HG02981 (cell line): ENCODE results near the gene PPFIA2.
"Not testable (repeated sequence)": the region's sequence is repeated elsewhere in the genome, so short reads cannot be mapped to it uniquely, and the experiment has no call there.

Experiments
- ATAC-seq: cut with Tn5 transposase; IDR thresholded peaks from one replicate; pipeline ENCODE4 v1.9.1; 2021; ENCODE audit warnings: mild to moderate bottlenecking, moderate library complexity; ENCODE audit not compliant: unreplicated experiment

PPFIA2 gene

DNA sequence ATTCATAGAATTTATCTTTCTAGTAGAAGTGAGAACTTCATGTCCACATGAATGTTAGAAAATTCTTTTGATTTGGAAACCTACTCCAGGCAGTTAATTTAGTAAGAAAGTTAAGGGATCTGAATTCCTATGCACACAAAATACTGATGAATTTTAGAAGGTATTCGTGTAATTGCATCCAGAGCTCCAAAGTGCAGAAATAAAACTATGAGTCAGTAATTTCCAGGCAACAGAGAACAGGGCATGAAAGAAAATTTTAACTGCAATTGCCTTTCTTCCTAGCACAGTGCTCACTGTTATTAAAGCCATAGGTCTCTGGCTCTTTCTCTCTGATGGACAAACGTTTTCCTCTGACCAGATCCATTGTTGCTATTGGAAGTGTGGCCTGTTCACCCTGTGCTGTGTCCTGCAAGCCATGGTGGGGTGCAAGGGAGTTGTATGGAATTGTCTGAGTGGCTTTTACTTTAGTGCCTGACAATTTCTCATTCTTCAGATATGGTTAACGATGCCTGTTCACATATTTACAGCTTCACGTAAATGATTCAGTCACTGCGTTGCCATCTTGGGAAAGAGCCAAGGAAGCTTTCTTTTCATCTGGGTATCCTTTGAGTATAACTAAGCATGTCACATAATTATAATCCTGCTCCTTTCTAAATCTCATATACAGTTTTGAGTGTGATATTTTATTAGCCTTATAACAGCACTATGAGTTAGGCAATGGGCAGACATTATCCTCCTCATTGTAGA, 536.1 kb downstream of the PPFIA2 start:
- ATAC-seq, result no peak

DNA sequence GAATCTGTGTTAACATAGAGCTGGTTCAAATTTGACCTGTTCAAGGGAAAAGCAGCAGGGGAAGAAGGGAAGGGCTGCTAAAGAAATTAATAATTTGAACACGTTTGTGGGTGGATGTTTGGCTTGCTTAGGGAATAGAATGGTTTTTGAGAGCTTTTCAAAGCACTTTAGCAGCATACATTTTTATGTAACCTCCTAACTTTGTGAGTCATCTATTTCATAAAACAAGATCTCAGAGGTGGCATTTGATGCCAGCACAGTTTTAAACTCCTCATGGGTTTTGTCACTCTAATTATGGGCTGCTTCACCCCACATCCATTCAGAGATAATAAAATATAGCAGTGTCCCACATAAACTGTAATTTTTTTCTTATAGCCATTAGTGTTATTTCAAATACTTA, 537.5 kb downstream of the PPFIA2 start:
- ATAC-seq, result no peak

- no peak for ATAC-seq
Measured at GRCh38 chr12:81216739-81217138, 542.4 kb downstream of the PPFIA2 start.

GRCh38 chr12:81212996-81213696, 546.0 kb downstream of the PPFIA2 start:
- no peak for ATAC-seq

- no peak for ATAC-seq
Measured at GRCh38 chr12:81211306-81211705, 547.8 kb downstream of the PPFIA2 start.

- ATAC-seq, result not testable (repeated sequence)
Measured at GRCh38 chr12:81209772-81210225, 549.4 kb downstream of the PPFIA2 start.

GRCh38 chr12:81209012-81209411, 550.1 kb downstream of the PPFIA2 start:
- no peak for ATAC-seq

GRCh38 chr12:81208187-81208911, 550.8 kb downstream of the PPFIA2 start:
- no peak for ATAC-seq
